HEK293T (cell line): Measurements from ENCODE around the gene NAPB.

Source experiments
- CTCF ChIA-PET: fragments of 350-600 bp; formaldehyde crosslinking; extraction: SDS; loops from one replicate; lab custom pipeline; 2021; ENCODE audit warnings: antibody characterized with exemption, inconsistent platforms; lab: Yijun Ruan, JAX
- POLR2A ChIA-PET: fragments of 350-600 bp; formaldehyde crosslinking; extraction: SDS; loops from one replicate; lab custom pipeline; 2020; ENCODE audit warnings: antibody characterized with exemption, inconsistent platforms; lab: Yijun Ruan, JAX
- DNase-seq: peaks from one replicate; pipeline ENCODE4 v3.0.0; 2012; ENCODE audit warnings: mixed read lengths; ENCODE audit errors: extremely low spot score
- ARNT ChIP-seq: fragments of 450-650 bp; IDR thresholded peaks from 2 replicates; pipeline ENCODE4 v1.6.1; 2017; ENCODE audit warnings: mild to moderate bottlenecking
- BHLHE40 ChIP-seq: fragments of 450-650 bp; IDR thresholded peaks from 2 replicates; pipeline ENCODE4 v1.6.1; 2016; ENCODE audit warnings: mild to moderate bottlenecking, moderate library complexity, borderline replicate concordance
- CTBP1 ChIP-seq: fragments of 450-650 bp; IDR thresholded peaks from 2 replicates; pipeline ENCODE4 v1.6.1; 2016; ENCODE audit warnings: borderline replicate concordance
- ELF4 ChIP-seq: fragments of 450-650 bp; IDR thresholded peaks from 2 replicates; pipeline ENCODE4 v1.6.1; 2017; ENCODE audit warnings: antibody characterized with exemption
- FOXA1 ChIP-seq: fragments of 450-650 bp; IDR thresholded peaks from 2 replicates; pipeline ENCODE4 v1.6.1; 2016; ENCODE audit warnings: mild to moderate bottlenecking
- FOXK2 ChIP-seq: fragments of 450-650 bp; IDR thresholded peaks from 2 replicates; pipeline ENCODE4 v1.6.1; 2016; ENCODE audit warnings: mild to moderate bottlenecking
- FOXM1 ChIP-seq: fragments of 450-650 bp; IDR thresholded peaks from 2 replicates; pipeline ENCODE4 v1.6.1; 2017; ENCODE audit warnings: mild to moderate bottlenecking, borderline replicate concordance
- HDGF ChIP-seq: fragments of 450-650 bp; IDR thresholded peaks from 2 replicates; pipeline ENCODE4 v1.6.1; 2017; ENCODE audit warnings: antibody characterized with exemption, borderline replicate concordance
- L3MBTL2 ChIP-seq: fragments of 450-650 bp; conservative IDR thresholded peaks from 2 replicates; pipeline ENCODE4 v1.6.1; 2016; ENCODE audit warnings: mild to moderate bottlenecking
- LEF1 ChIP-seq: fragments of 450-650 bp; IDR thresholded peaks from 2 replicates; pipeline ENCODE4 v1.6.1; 2017; ENCODE audit warnings: mild to moderate bottlenecking, borderline replicate concordance
- NFRKB ChIP-seq: fragments of 450-650 bp; IDR thresholded peaks from 2 replicates; pipeline ENCODE4 v1.6.1; 2016; ENCODE audit warnings: mild to moderate bottlenecking, moderate library complexity
- PKNOX1 ChIP-seq: fragments of 450-650 bp; IDR thresholded peaks from 2 replicates; pipeline ENCODE4 v1.6.1; 2016
- SP1 ChIP-seq: fragments of 450-650 bp; IDR thresholded peaks from 2 replicates; pipeline ENCODE4 v1.6.1; 2017
- SUZ12 ChIP-seq: fragments of 450-650 bp; IDR thresholded peaks from 2 replicates; pipeline ENCODE4 v1.6.1; 2016; ENCODE audit warnings: mild to moderate bottlenecking
- TARDBP ChIP-seq: fragments of 450-650 bp; IDR thresholded peaks from 2 replicates; pipeline ENCODE4 v1.6.1; 2016
- ZNF384 ChIP-seq: fragments of 450-650 bp; IDR thresholded peaks from 2 replicates; pipeline ENCODE4 v1.6.1; 2016

Gene NAPB

GRCh38 chr20:23454816-23455215 lies 33.5 kb upstream of the NAPB start:
- DNase-seq = no peak
- ChIA-PET POLR2A (no interaction called here), CTCF (no interaction called here)
- TF ChIP-seq BHLHE40 (no peak), CTBP1 (no peak), PKNOX1 (no peak), HDGF (no peak), ARNT (no peak), L3MBTL2 (no peak), SP1 (no peak), LEF1 (no peak), SUZ12 (no peak), FOXM1 (no peak), NFRKB (no peak), ELF4 (no peak)

GRCh38 chr20:23453549-23454543 lies 32.6 kb upstream of the NAPB start:
- TF ChIP-seq ELF4 (no peak), TARDBP (peak; percentile 43; the same call in 1 of the 2 replicates)
- ChIA-PET CTCF (no interaction called here), POLR2A (no interaction called here)
- DNase-seq = no peak

- no peak for DNase-seq
- POLR2A ChIA-PET = no interaction called here
- CTCF ChIA-PET = no interaction called here
- TF ChIP-seq PKNOX1 (no peak), FOXM1 (no peak), HDGF (no peak), FOXK2 (no peak), CTBP1 (no peak), ARNT (no peak), TARDBP (no peak), BHLHE40 (no peak), ZNF384 (no peak), LEF1 (no peak), L3MBTL2 (no peak), NFRKB (no peak), ELF4 (no peak), FOXA1 (no peak), SUZ12 (no peak), SP1 (no peak)
Observed at GRCh38 chr20:23452776-23453175, 31.5 kb upstream of the NAPB start, which contains the start of gene CST11. TSS of gene CST11 (minus strand) at chr20:23452876. CDS start at chr20:23452811, 65 bp downstream.

GRCh38 chr20:23451956-23452487 lies 30.7 kb upstream of the NAPB start:
- TF ChIP-seq TARDBP (no peak), HDGF (no peak), ZNF384 (no peak), ELF4 (no peak), L3MBTL2 (no peak), FOXM1 (no peak), FOXK2 (no peak), FOXA1 (no peak), CTBP1 (no peak), BHLHE40 (no peak), SP1 (no peak), ARNT (no peak), SUZ12 (no peak), LEF1 (no peak), PKNOX1 (no peak)
- DNase-seq = no peak
- ChIA-PET POLR2A (no interaction called here), CTCF (no interaction called here)

GRCh38 chr20:23450877-23451276 lies 29.6 kb upstream of the NAPB start:
- ChIA-PET POLR2A (no interaction called here), CTCF (no interaction called here)
- DNase-seq = no peak
- TF ChIP-seq LEF1 = no peak
- no peak for TF ChIP-seq FOXK2
- no peak for TF ChIP-seq ZNF384
- TF ChIP-seq BHLHE40 = no peak
- TF ChIP-seq NFRKB = no peak
- TF ChIP-seq FOXA1 = no peak
- TF ChIP-seq ELF4 = no peak

- ChIA-PET POLR2A (interaction anchor here (0.9 kb wide), 1 partner anchor 91 kb away, joined by 3 read pairs; no protein-coding TSS in a partner anchor), CTCF (no interaction called here)
- DNase-seq = no peak
Observed at GRCh38 chr20:23449421-23449820, 28.1 kb upstream of the NAPB start.

More at GRCh38 chr20:23449421-23449820, 28.1 kb upstream of the NAPB start:
- no peak for TF ChIP-seq BHLHE40
